ENCODE measurements around the gene HSPA12A. TPM values are rescaled to one million over a fixed set of nuclear protein-coding genes. Genes with fewer than 3 reads are reported as not detected.

The HSPA12A gene
- total RNA-seq, 1 donor from 2014 or later: 7.4 TPM

- H3K9me3 ChIP-seq: no peaks in the 10 kb centered on the region
- TF ChIP-seq CTCF (IDR thresholded peaks at IDR 0.05): no peak
- no peak for ATAC-seq
- no peaks in the 10 kb centered on the region for H3K36me3 ChIP-seq
- H3K4me3 ChIP-seq: no peak overlapping the region
- DNase-seq: no peak
- H3K27me3 ChIP-seq: no peaks in the 10 kb centered on the region
- no peak overlapping the region for H3K27ac ChIP-seq
- H3K4me1 ChIP-seq: no peaks in the 10 kb centered on the region
- intact Hi-C loops (cut with DNase I): no loop called here
These were observed 38.4 kb upstream of the HSPA12A start for GRCh38 chr10:116780691-116781205.

GRCh38 chr10:116779076-116779687 lies 36.8 kb upstream of the HSPA12A start:
- H3K4me3 ChIP-seq: no peak overlapping the region
- H3K4me1 ChIP-seq: no peaks in the 10 kb centered on the region
- H3K27ac ChIP-seq: no peak overlapping the region
- TF ChIP-seq CTCF (IDR thresholded peaks at IDR 0.05): no peak
- intact Hi-C loops (cut with DNase I): no loop called here
- H3K27me3 ChIP-seq: no peaks in the 10 kb centered on the region
- H3K9me3 ChIP-seq: no peaks in the 10 kb centered on the region
- no peak for ATAC-seq
- no peaks in the 10 kb centered on the region for H3K36me3 ChIP-seq
- no peak for DNase-seq

- Histone ChIP-seq H3K4me1 (no peaks in the 10 kb centered on the region), H3K27ac (no peak overlapping the region), H3K36me3 (no peaks in the 10 kb centered on the region), H3K27me3 (no peaks in the 10 kb centered on the region), H3K4me3 (no peak overlapping the region), H3K9me3 (no peaks in the 10 kb centered on the region)
- TF ChIP-seq CTCF (IDR thresholded peaks at IDR 0.05): no peak
- ATAC-seq: no peak
- intact Hi-C loops (cut with DNase I): no loop called here
- DNase-seq: no peak
These were observed 34.6 kb upstream of the HSPA12A start for GRCh38 chr10:116777006-116777405.

GRCh38 chr10:116775488-116776400 lies 33.4 kb upstream of the HSPA12A start:
- Histone ChIP-seq H3K9me3 (no peaks in the 10 kb centered on the region), H3K4me1 (no peaks in the 10 kb centered on the region), H3K27me3 (no peaks in the 10 kb centered on the region), H3K4me3 (no peak overlapping the region), H3K36me3 (no peaks in the 10 kb centered on the region), H3K27ac (no peak overlapping the region)
- intact Hi-C loops (cut with DNase I): no loop called here
- DNase-seq (no peak), ATAC-seq (no peak)
- no peak for TF ChIP-seq CTCF (IDR thresholded peaks at IDR 0.05)

- ATAC-seq (no peak), DNase-seq (no peak)
- no peaks in the 10 kb centered on the region for H3K9me3 ChIP-seq
- H3K27ac ChIP-seq: no peak overlapping the region
- intact Hi-C loops (cut with DNase I): no loop called here
- TF ChIP-seq CTCF (IDR thresholded peaks at IDR 0.05): no peak
- no peaks in the 10 kb centered on the region for H3K27me3 ChIP-seq
- no peaks in the 10 kb centered on the region for H3K36me3 ChIP-seq
- no peaks in the 10 kb centered on the region for H3K4me1 ChIP-seq
- H3K4me3 ChIP-seq: no peak overlapping the region
These were observed 32.4 kb upstream of the HSPA12A start for GRCh38 chr10:116774728-116775151.

Data from upper lobe of right lung (tissue), 1 donor.